ENCODE data around the gene THOP1. TPM values are rescaled to one million over a fixed set of nuclear protein-coding genes. Genes with fewer than 3 reads are reported as not detected.

Gene THOP1
- total RNA-seq, 4 donors from 2014 or later, result 5.9 to 51.8 (median 25.2) TPM

GRCh38 chr19:2798733-2799132, 13.4 kb downstream of the THOP1 start:
- H3K9me3 ChIP-seq, result no peaks in the 10 kb centered on the region
- no peak overlapping the region for H3K27ac ChIP-seq
- TF ChIP-seq POLR2A (IDR thresholded peaks at IDR 0.05), result no peak
- TF ChIP-seq CTCF (IDR thresholded peaks at IDR 0.05), result no peak
- intact Hi-C loops (cut with DNase I; ENCODE audit: low total_unique reads), result no loop called here
- H3K27me3 ChIP-seq, result no peaks in the 10 kb centered on the region
- DNase-seq, result no peak
- H3K36me3 ChIP-seq, result no peaks in the 10 kb centered on the region
- H3K4me1 ChIP-seq, result no peaks in the 10 kb centered on the region
- no peak overlapping the region for H3K4me3 ChIP-seq

- DNase-seq, result no peak
- no peak overlapping the region for H3K27ac ChIP-seq
- no peaks in the 10 kb centered on the region for H3K9me3 ChIP-seq
- no peak overlapping the region for H3K4me3 ChIP-seq
- no peaks in the 10 kb centered on the region for H3K27me3 ChIP-seq
- H3K36me3 ChIP-seq, result no peaks in the 10 kb centered on the region
- intact Hi-C loops (cut with DNase I; ENCODE audit: low total_unique reads), result no loop called here
- H3K4me1 ChIP-seq, result no peaks in the 10 kb centered on the region
- TF ChIP-seq POLR2A (IDR thresholded peaks at IDR 0.05) (no peak), CTCF (IDR thresholded peaks at IDR 0.05) (no peak)
Measured at GRCh38 chr19:2799273-2800020, 14.1 kb downstream of the THOP1 start.

GRCh38 chr19:2800506-2800905, 15.2 kb downstream of the THOP1 start:
- Histone ChIP-seq H3K27ac (no peak overlapping the region), H3K4me3 (no peak overlapping the region), H3K4me1 (no peaks in the 10 kb centered on the region), H3K9me3 (no peaks in the 10 kb centered on the region), H3K27me3 (no peaks in the 10 kb centered on the region), H3K36me3 (no peaks in the 10 kb centered on the region)
- no peak for TF ChIP-seq CTCF (IDR thresholded peaks at IDR 0.05)
- TF ChIP-seq POLR2A (IDR thresholded peaks at IDR 0.05), result no peak
- no peak for DNase-seq
- intact Hi-C loops (cut with DNase I; ENCODE audit: low total_unique reads), result no loop called here

- Histone ChIP-seq H3K4me1 (no peaks in the 10 kb centered on the region), H3K36me3 (no peaks in the 10 kb centered on the region), H3K27ac (no peak overlapping the region), H3K27me3 (no peaks in the 10 kb centered on the region), H3K4me3 (no peak overlapping the region), H3K9me3 (no peaks in the 10 kb centered on the region)
- no peak for DNase-seq
- no peak for TF ChIP-seq POLR2A (IDR thresholded peaks at IDR 0.05)
- no peak for TF ChIP-seq CTCF (IDR thresholded peaks at IDR 0.05)
- intact Hi-C loops (cut with DNase I; ENCODE audit: low total_unique reads), result no loop called here
Measured at GRCh38 chr19:2802826-2803225, 17.5 kb downstream of the THOP1 start.

GRCh38 chr19:2803486-2804155, 18.3 kb downstream of the THOP1 start:
- H3K36me3 ChIP-seq, result no peaks in the 10 kb centered on the region
- DNase-seq, result no peak

More at GRCh38 chr19:2803486-2804155, 18.3 kb downstream of the THOP1 start:
- no peak overlapping the region for H3K4me3 ChIP-seq
- H3K27ac ChIP-seq, result no peak overlapping the region
- intact Hi-C loops (cut with DNase I; ENCODE audit: low total_unique reads), result no loop called here
- H3K4me1 ChIP-seq, result no peaks in the 10 kb centered on the region
- no peaks in the 10 kb centered on the region for H3K9me3 ChIP-seq
- no peaks in the 10 kb centered on the region for H3K27me3 ChIP-seq
- TF ChIP-seq POLR2A (IDR thresholded peaks at IDR 0.05), result no peak
- TF ChIP-seq CTCF (IDR thresholded peaks at IDR 0.05), result no peak

All from uterus (tissue), 4 donors.